Medulla oblongata (tissue), 1 donor: ENCODE measurements around the gene LHPP.
A peak's percentile ranks its signal among the peaks of the same experiment; 100 is the strongest.
"Not testable (repeated sequence)": the region's sequence is repeated elsewhere in the genome, so short reads cannot be mapped to it uniquely, and the experiment has no call there.

ENCODE experiments used
- DNase-seq: peaks from one replicate; pipeline ENCODE4 v3.0.0-alpha.2; 2015; ENCODE audit errors: extremely low spot score

LHPP gene

GRCh38 chr10:124605001-124605370, 143.4 kb downstream of the LHPP start:
- DNase-seq = peak; percentile 91

- no peak for DNase-seq
These were observed 143.8 kb downstream of the LHPP start for GRCh38 chr10:124605481-124605855.

GRCh38 chr10:124605856-124606812, 144.5 kb downstream of the LHPP start:
- DNase-seq = no peak

- no peak for DNase-seq
These were observed 145.2 kb downstream of the LHPP start for GRCh38 chr10:124606822-124607221.

GRCh38 chr10:124607693-124608092, 146.1 kb downstream of the LHPP start:
- DNase-seq = no peak

GRCh38 chr10:124608093-124608721, 146.6 kb downstream of the LHPP start:
- DNase-seq = no peak

GRCh38 chr10:124609698-124610097, 148.1 kb downstream of the LHPP start:
- DNase-seq = no peak

GRCh38 chr10:124610186-124610585, 148.6 kb downstream of the LHPP start:
- not testable (repeated sequence) for DNase-seq

- DNase-seq = not testable (repeated sequence)
These were observed 149.2 kb downstream of the LHPP start for GRCh38 chr10:124610851-124611250.

GRCh38 chr10:124611738-124612137, 150.1 kb downstream of the LHPP start:
- DNase-seq = no peak

GRCh38 chr10:124612611-124613498, 151.2 kb downstream of the LHPP start:
- no peak for DNase-seq

GRCh38 chr10:124614003-124614659, 152.5 kb downstream of the LHPP start:
- DNase-seq = no peak

- no peak for DNase-seq
These were observed 153.6 kb downstream of the LHPP start for GRCh38 chr10:124615259-124615658.

GRCh38 chr10:124616040-124616835, 154.6 kb downstream of the LHPP start:
- no peak for DNase-seq

GRCh38 chr10:124616836-124617130, 155.2 kb downstream of the LHPP start:
- no peak for DNase-seq

- no peak for DNase-seq
These were observed 156.9 kb downstream of the LHPP start for GRCh38 chr10:124618470-124619073.

- no peak for DNase-seq
These were observed 157.6 kb downstream of the LHPP start for GRCh38 chr10:124619195-124619594.

GRCh38 chr10:124619802-124620490, 158.3 kb downstream of the LHPP start:
- no peak for DNase-seq

GRCh38 chr10:124621637-124622036, 160.0 kb downstream of the LHPP start:
- DNase-seq = peak; percentile 73

- no peak for DNase-seq
These were observed 160.5 kb downstream of the LHPP start for GRCh38 chr10:124622158-124622557.
